GM12873 (cell line): ENCODE measurements around the gene ALDH3A1.

ENCODE experiments used
- CTCF ChIP-seq: IDR thresholded peaks from 2 replicates; pipeline ENCODE4 v1.5.1; 2012; ENCODE audit warnings: low read depth, mild to moderate bottlenecking, moderate library complexity, low read length, control low read depth; ENCODE audit not compliant: insufficient read depth; ENCODE audit errors: missing control alignments

ALDH3A1 gene

GRCh38 chr17:19714542-19715411 is 33.3 kb downstream of the ALDH3A1 start:
- TF ChIP-seq CTCF, result no peak

- no peak for TF ChIP-seq CTCF
Measured at GRCh38 chr17:19713901-19714361, 34.2 kb downstream of the ALDH3A1 start.

GRCh38 chr17:19713462-19713861 is 34.6 kb downstream of the ALDH3A1 start:
- TF ChIP-seq CTCF, result peak; percentile 16

GRCh38 chr17:19712436-19713004 is 35.6 kb downstream of the ALDH3A1 start:
- TF ChIP-seq CTCF, result no peak

- TF ChIP-seq CTCF, result no peak
Measured at GRCh38 chr17:19709841-19710240, 38.3 kb downstream of the ALDH3A1 start.

GRCh38 chr17:19708431-19709175 is 39.5 kb downstream of the ALDH3A1 start:
- TF ChIP-seq CTCF, result no peak

GRCh38 chr17:19707728-19708221 is 40.3 kb downstream of the ALDH3A1 start:
- no peak for TF ChIP-seq CTCF
